HEK293 (cell line): ENCODE data around the gene ATP8B4.

Experiments used
- CTCF ChIA-PET: fragments of 350-600 bp; formaldehyde crosslinking; extraction: SDS; loops from one replicate; lab custom pipeline; 2021; ENCODE audit warnings: antibody characterized with exemption; lab: Yijun Ruan, JAX
- POLR2A ChIA-PET: fragments of 300-600 bp; formaldehyde crosslinking; extraction: SDS; loops from one replicate; lab custom pipeline; 2020; ENCODE audit warnings: antibody characterized with exemption, inconsistent platforms; lab: Yijun Ruan, JAX
- H3K27ac ChIP-seq: fragments of 200-500 bp; sonication (Bioruptor generic); 2 replicates; pipeline ENCODE4 v1.5.1; 2014; ENCODE audit warnings: low read depth, low read length, control low read depth, inconsistent platforms; ENCODE audit errors: extremely low read depth
- H3K36me3 ChIP-seq, 2 experiments: fragments of 200-500 bp in 1 of 2; sonication (Bioruptor generic) in 1 of 2; 1 replicate in 1 of 2; 2 replicates in 1 of 2; pipeline ENCODE4 v1.5.1; 2014 to 2017; ENCODE audit warnings: inconsistent platforms in 2 of 2, low read length in 2 of 2; ENCODE audit not compliant: control insufficient read depth in 2 of 2, insufficient read depth in 1 of 2
- H3K4me1 ChIP-seq: fragments of 200-500 bp; sonication (Bioruptor generic); 2 replicates; pipeline ENCODE4 v1.5.1; 2014; ENCODE audit warnings: mild to moderate bottlenecking, low read length, inconsistent platforms; ENCODE audit not compliant: control insufficient read depth, insufficient read depth
- H3K4me3 ChIP-seq: 2 replicates; pipeline ENCODE4 v1.5.1; 2011; ENCODE audit warnings: low read depth, mild to moderate bottlenecking, control low read depth, low read length, moderate library complexity
- H3K9me3 ChIP-seq: fragments of 200-500 bp; sonication (Bioruptor generic); 2 replicates; pipeline ENCODE4 v1.5.1; 2014; ENCODE audit warnings: low read depth, low read length, inconsistent platforms; ENCODE audit not compliant: control insufficient read depth, insufficient read depth
- GLIS1 ChIP-seq: fragments of 450-650 bp; formaldehyde crosslinking; IDR thresholded peaks from 2 replicates; pipeline ENCODE4 v1.5.1; 2016; ENCODE audit warnings: missing biosample characterization, missing genetic modification characterization
- SALL2 ChIP-seq: fragments of 450-650 bp; formaldehyde crosslinking; IDR thresholded peaks from 2 replicates; pipeline ENCODE4 v1.5.0; 2017; ENCODE audit warnings: missing biosample characterization, mild to moderate bottlenecking, missing genetic modification characterization, borderline replicate concordance
- SP7 ChIP-seq: fragments of 450-650 bp; formaldehyde crosslinking; IDR thresholded peaks from 2 replicates; pipeline ENCODE4 v1.5.1; 2016; ENCODE audit warnings: missing biosample characterization, missing genetic modification characterization
- ZBTB44 ChIP-seq: fragments of 450-650 bp; IDR thresholded peaks from 2 replicates; pipeline ENCODE4 v1.5.1; 2018; ENCODE audit warnings: missing biosample characterization, mild to moderate bottlenecking, missing genetic modification characterization
- ZEB2 ChIP-seq: fragments of 450-650 bp; formaldehyde crosslinking; IDR thresholded peaks from 2 replicates; pipeline ENCODE4 v1.5.1; 2016; ENCODE audit warnings: missing biosample characterization, missing genetic modification characterization
- ZFP69B ChIP-seq: fragments of 450-650 bp; formaldehyde crosslinking; IDR thresholded peaks from 2 replicates; pipeline ENCODE4 v1.5.1; 2016; ENCODE audit warnings: missing biosample characterization, missing genetic modification characterization
- ZNF146 ChIP-seq: fragments of 450-650 bp; formaldehyde crosslinking; IDR thresholded peaks from 2 replicates; pipeline ENCODE4 v1.5.1; 2016; ENCODE audit warnings: missing biosample characterization, missing genetic modification characterization
- ZNF155 ChIP-seq: fragments of 450-650 bp; formaldehyde crosslinking; IDR thresholded peaks from 2 replicates; pipeline ENCODE4 v1.5.1; 2016; ENCODE audit warnings: missing biosample characterization, missing genetic modification characterization
- ZNF16 ChIP-seq: fragments of 450-650 bp; formaldehyde crosslinking; IDR thresholded peaks from 2 replicates; pipeline ENCODE4 v1.5.1; 2016; ENCODE audit warnings: low read depth, missing biosample characterization, missing genetic modification characterization
- ZNF174 ChIP-seq: fragments of 450-650 bp; formaldehyde crosslinking; IDR thresholded peaks from 2 replicates; pipeline ENCODE4 v1.5.0; 2017; ENCODE audit warnings: missing biosample characterization, mild to moderate bottlenecking, missing genetic modification characterization
- ZNF184 ChIP-seq: fragments of 450-650 bp; IDR thresholded peaks from 2 replicates; pipeline ENCODE4 v1.5.1; 2018; ENCODE audit warnings: missing biosample characterization, mild to moderate bottlenecking, missing genetic modification characterization
- ZNF19 ChIP-seq: fragments of 450-650 bp; formaldehyde crosslinking; IDR thresholded peaks from 2 replicates; pipeline ENCODE4; 2016; ENCODE audit warnings: missing biosample characterization, missing genetic modification characterization, low read depth
- ZNF26 ChIP-seq: fragments of 450-650 bp; formaldehyde crosslinking; IDR thresholded peaks from 2 replicates; pipeline ENCODE4 v1.5.1; 2016; ENCODE audit warnings: missing biosample characterization, missing genetic modification characterization
- ZNF302 ChIP-seq: fragments of 450-650 bp; formaldehyde crosslinking; IDR thresholded peaks from 2 replicates; pipeline ENCODE4 v1.5.1; 2016; ENCODE audit warnings: missing biosample characterization, missing genetic modification characterization, low read depth
- ZNF404 ChIP-seq: fragments of 450-650 bp; formaldehyde crosslinking; IDR thresholded peaks from 2 replicates; pipeline ENCODE4 v1.5.1; 2017; ENCODE audit warnings: missing biosample characterization, missing genetic modification characterization
- ZNF558 ChIP-seq: fragments of 450-650 bp; formaldehyde crosslinking; IDR thresholded peaks from 2 replicates; pipeline ENCODE4 v1.5.1; 2016; ENCODE audit warnings: missing biosample characterization, missing genetic modification characterization
- ZNF624 ChIP-seq: fragments of 450-650 bp; formaldehyde crosslinking; IDR thresholded peaks from 2 replicates; pipeline ENCODE4 v1.5.1; 2017; ENCODE audit warnings: missing biosample characterization, missing genetic modification characterization
- ZNF658 ChIP-seq: fragments of 450-650 bp; formaldehyde crosslinking; IDR thresholded peaks from 2 replicates; pipeline ENCODE4; 2016; ENCODE audit warnings: missing biosample characterization, missing genetic modification characterization
- ZNF747 ChIP-seq: fragments of 450-650 bp; formaldehyde crosslinking; IDR thresholded peaks from 2 replicates; pipeline ENCODE4 v1.5.1; 2016; ENCODE audit warnings: missing biosample characterization, missing genetic modification characterization
- ZNF791 ChIP-seq: fragments of 450-650 bp; formaldehyde crosslinking; IDR thresholded peaks from 2 replicates; pipeline ENCODE4 v1.5.1; 2016; ENCODE audit warnings: missing biosample characterization, missing genetic modification characterization
- ZNF843 ChIP-seq: fragments of 450-650 bp; formaldehyde crosslinking; IDR thresholded peaks from 2 replicates; pipeline ENCODE4 v1.5.1; 2016; ENCODE audit warnings: missing biosample characterization, missing genetic modification characterization
- TF ChIP-seq, protein P1 (sequence below): fragments of 450-650 bp; formaldehyde crosslinking; IDR thresholded peaks from 2 replicates; pipeline ENCODE4 v1.5.1; 2016; ENCODE audit warnings: missing biosample characterization, missing genetic modification characterization

ATP8B4 gene

DNA sequence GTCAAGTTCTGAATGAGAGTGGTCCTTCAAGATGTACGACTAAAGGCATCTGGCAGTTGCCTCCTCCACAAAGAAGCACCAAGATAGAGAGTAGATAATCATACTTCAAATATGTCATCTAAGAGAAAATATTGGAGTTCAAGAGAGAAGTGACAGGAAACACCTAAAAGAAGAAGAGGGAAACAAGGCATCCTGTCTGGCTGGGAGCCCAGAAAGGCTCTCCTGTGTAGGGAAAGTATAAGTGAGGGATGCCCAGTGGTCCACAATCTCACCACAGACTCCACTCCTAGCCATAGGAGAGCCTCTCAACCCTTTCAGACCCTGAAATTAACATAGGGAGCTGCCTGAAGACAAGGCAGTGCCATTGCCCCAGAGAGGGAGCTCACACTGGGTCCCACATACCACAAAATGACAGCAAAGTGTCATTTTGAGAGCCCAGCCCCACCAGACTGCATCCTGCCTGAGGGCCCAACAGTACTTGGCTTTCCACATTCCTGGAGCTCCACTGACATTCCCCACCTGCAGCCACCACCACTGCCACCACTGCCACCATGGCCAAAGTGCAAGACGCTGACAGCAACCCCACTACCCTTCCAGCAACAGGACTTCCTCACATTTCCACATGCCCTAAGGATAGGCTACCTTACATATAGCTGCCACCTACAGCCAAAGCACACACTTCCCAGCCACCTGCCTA is 210.6 kb downstream of the ATP8B4 start:
- ChIA-PET CTCF (no interaction called here), POLR2A (no interaction called here)
- no peak for TF ChIP-seq ZBTB44 (tag by site-specific recombination)
- TF ChIP-seq ZEB2, result no peak
- no peak for TF ChIP-seq ZNF26 (tag by site-specific recombination)
- no peak for TF ChIP-seq ZNF404
- no peaks in the 10 kb centered on the region for H3K36me3 ChIP-seq
- no peaks in the 10 kb centered on the region for H3K9me3 ChIP-seq
- no peak overlapping the region for H3K4me3 ChIP-seq
- H3K4me1 ChIP-seq, result no peaks in the 10 kb centered on the region
- no peak overlapping the region for H3K27ac ChIP-seq

DNA sequence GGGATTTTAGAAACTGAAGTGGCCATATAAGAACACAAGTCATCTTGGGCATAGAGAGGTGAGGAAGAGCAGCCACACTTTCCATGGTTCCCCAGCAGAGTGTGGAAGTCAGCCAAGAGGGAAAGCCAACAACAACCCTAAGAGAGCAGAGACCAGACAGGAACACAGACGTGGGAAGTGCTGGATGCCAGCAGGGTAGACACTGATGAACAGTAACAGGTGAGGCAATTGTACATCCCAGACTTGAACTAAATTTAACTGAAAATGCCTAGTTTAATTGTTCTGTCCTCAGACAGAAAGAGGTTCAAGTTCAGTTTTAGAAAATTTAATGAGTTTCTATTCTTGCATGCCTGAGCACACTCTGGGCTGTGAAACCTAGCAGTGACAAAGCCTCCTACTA is 212.1 kb downstream of the ATP8B4 start:
- H3K4me1 ChIP-seq, result no peaks in the 10 kb centered on the region
- H3K4me3 ChIP-seq, result no peak overlapping the region
- H3K36me3 ChIP-seq, result no peaks in the 10 kb centered on the region
- CTCF ChIA-PET, result no interaction called here
- TF ChIP-seq ZNF302 (tag by site-specific recombination) (no peak), ZNF843 (tag by site-specific recombination) (no peak), ZNF558 (tag by site-specific recombination) (no peak), GLIS1 (tag by site-specific recombination) (no peak), ZNF19 (no peak), ZNF146 (tag by site-specific recombination) (no peak), ZNF174 (tag by site-specific recombination) (no peak), ZNF747 (tag by site-specific recombination) (no peak), SP7 (tag by site-specific recombination) (no peak), SALL2 (tag by site-specific recombination) (no peak), ZNF155 (tag by site-specific recombination) (no peak), ZFP69B (tag by site-specific recombination) (no peak), ZNF624 (no peak), ZNF658 (tag by site-specific recombination) (no peak), ZNF791 (tag by site-specific recombination) (no peak), ZNF184 (no peak), ZNF16 (no peak)
- TF ChIP-seq, protein P1, sequence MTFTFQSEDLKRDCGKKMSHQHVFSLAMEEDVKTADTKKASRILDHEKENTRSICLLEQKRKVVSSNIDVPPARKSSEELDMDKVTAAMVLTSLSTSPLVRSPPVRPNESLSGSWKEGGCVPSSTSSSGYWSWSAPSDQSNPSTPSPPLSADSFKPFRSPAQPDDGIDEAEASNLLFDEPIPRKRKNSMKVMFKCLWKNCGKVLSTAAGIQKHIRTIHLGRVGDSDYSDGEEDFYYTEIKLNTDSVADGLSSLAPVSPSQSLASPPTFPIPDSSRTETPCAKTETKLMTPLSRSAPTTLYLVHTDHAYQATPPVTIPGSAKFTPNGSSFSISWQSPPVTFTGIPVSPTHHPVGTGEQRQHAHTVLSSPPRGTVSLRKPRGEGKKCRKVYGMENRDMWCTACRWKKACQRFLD (tag by site-specific recombination), result no peak
- TF ChIP-seq, all 188 proteins: peak for 0
- H3K9me3 ChIP-seq, result no peaks in the 10 kb centered on the region
- POLR2A ChIA-PET, result no interaction called here
- no peak overlapping the region for H3K27ac ChIP-seq
